ENCODE measurements around the gene ETV7.

ETV7 gene

GRCh38 chr6:36350082-36350481, 37.4 kb downstream of the ETV7 start:
- no peak for TF ChIP-seq CTCF (IDR thresholded peaks at IDR 0.05)

- TF ChIP-seq CTCF (IDR thresholded peaks at IDR 0.05), result no peak
Observed at GRCh38 chr6:36349240-36349639, 38.2 kb downstream of the ETV7 start.

- no peak for TF ChIP-seq CTCF (IDR thresholded peaks at IDR 0.05)
Observed at GRCh38 chr6:36347621-36348020, 39.8 kb downstream of the ETV7 start.

GRCh38 chr6:36346486-36347273, 40.8 kb downstream of the ETV7 start:
- TF ChIP-seq CTCF (IDR thresholded peaks at IDR 0.05), result no peak

GRCh38 chr6:36345681-36346466, 41.6 kb downstream of the ETV7 start:
- no peak for TF ChIP-seq CTCF (IDR thresholded peaks at IDR 0.05)

- no peak for TF ChIP-seq CTCF (IDR thresholded peaks at IDR 0.05)
Observed at GRCh38 chr6:36343109-36343680, 44.3 kb downstream of the ETV7 start.

GRCh38 chr6:36340618-36341454, 46.6 kb downstream of the ETV7 start:
- TF ChIP-seq CTCF (IDR thresholded peaks at IDR 0.05), result peak; percentile 92
